ENCODE results near the gene NOS1AP.

Gene NOS1AP

GRCh38 chr1:162131400-162132321, 62.2 kb downstream of the NOS1AP start:
- peak; percentile 85 for DNase-seq (ENCODE audit: low read depth)
- TF ChIP-seq CTCF (IDR thresholded peaks at IDR 0.05; ENCODE audit: control insufficient read depth, extremely low read depth, insufficient read depth) = no peak
- H3K4me3 ChIP-seq (ENCODE audit: low read depth, low read length) = no peak overlapping the region

- H3K4me3 ChIP-seq (ENCODE audit: low read depth, low read length) = no peak overlapping the region
- no peak for DNase-seq (ENCODE audit: low read depth)
- no peak for TF ChIP-seq CTCF (IDR thresholded peaks at IDR 0.05; ENCODE audit: control insufficient read depth, extremely low read depth, insufficient read depth)
These were observed 64.1 kb downstream of the NOS1AP start for GRCh38 chr1:162133566-162133965.

GRCh38 chr1:162134646-162135045, 65.2 kb downstream of the NOS1AP start:
- no peak overlapping the region for H3K4me3 ChIP-seq (ENCODE audit: low read depth, low read length)
- TF ChIP-seq CTCF (IDR thresholded peaks at IDR 0.05; ENCODE audit: control insufficient read depth, extremely low read depth, insufficient read depth) = no peak
- DNase-seq (ENCODE audit: low read depth) = no peak

GRCh38 chr1:162135271-162135775, 65.8 kb downstream of the NOS1AP start:
- no peak for TF ChIP-seq CTCF (IDR thresholded peaks at IDR 0.05; ENCODE audit: control insufficient read depth, extremely low read depth, insufficient read depth)
- no peak for DNase-seq (ENCODE audit: low read depth)
- H3K4me3 ChIP-seq (ENCODE audit: low read depth, low read length) = no peak overlapping the region

GRCh38 chr1:162136760-162137159, 67.3 kb downstream of the NOS1AP start:
- no peak for TF ChIP-seq CTCF (IDR thresholded peaks at IDR 0.05; ENCODE audit: control insufficient read depth, extremely low read depth, insufficient read depth)
- no peak for DNase-seq (ENCODE audit: low read depth)
- H3K4me3 ChIP-seq (ENCODE audit: low read depth, low read length) = no peak overlapping the region

GRCh38 chr1:162137179-162137960, 67.9 kb downstream of the NOS1AP start:
- DNase-seq (ENCODE audit: low read depth) = no peak
- TF ChIP-seq CTCF (IDR thresholded peaks at IDR 0.05; ENCODE audit: control insufficient read depth, extremely low read depth, insufficient read depth) = no peak
- H3K4me3 ChIP-seq (ENCODE audit: low read depth, low read length) = no peak overlapping the region
